ENCODE measurements around the gene GAB2. TPM values are rescaled to one million over a fixed set of nuclear protein-coding genes. Genes with fewer than 3 reads are reported as not detected.

Gene GAB2
- total RNA-seq, 4 donors from 2014 or later = 14.0 to 41.3 (median 34.7) TPM

GRCh38 chr11:78354408-78355308 is 63.0 kb downstream of the GAB2 start:
- Histone ChIP-seq H3K27me3 (no peaks in the 10 kb centered on the region), H3K4me1 (peaks cover 0 to 24% (median 3%) of the 10 kb centered on the region in 4 donors), H3K9me3 (no peaks in the 10 kb centered on the region), H3K36me3 (no peaks in the 10 kb centered on the region), H3K4me3 (no peak overlapping the region), H3K27ac (no peak overlapping the region)
- TF ChIP-seq CTCF (IDR thresholded peaks at IDR 0.05) (no peak), POLR2A (IDR thresholded peaks at IDR 0.05) (no peak)
- DNase-seq = no peak

- no peaks in the 10 kb centered on the region for H3K9me3 ChIP-seq
- peak overlapping the region in 3 of 4 donors; percentile 11 to 64 (median 58) for H3K27ac ChIP-seq
- H3K4me3 ChIP-seq = no peak overlapping the region
- no peak for TF ChIP-seq POLR2A (IDR thresholded peaks at IDR 0.05)
- no peak for TF ChIP-seq CTCF (IDR thresholded peaks at IDR 0.05)
- no peaks in the 10 kb centered on the region for H3K36me3 ChIP-seq
- peaks cover 0 to 43% (median 8%) of the 10 kb centered on the region in 4 donors for H3K4me1 ChIP-seq
- H3K27me3 ChIP-seq = no peaks in the 10 kb centered on the region
- no peak for DNase-seq
Measured at GRCh38 chr11:78351979-78352841, 65.4 kb downstream of the GAB2 start.

- no peaks in the 10 kb centered on the region for H3K9me3 ChIP-seq
- no peak for DNase-seq
- H3K27ac ChIP-seq = peak overlapping the region; percentile 48 to 64 (median 54)
- H3K4me1 ChIP-seq = peaks cover 0 to 44% (median 8%) of the 10 kb centered on the region in 4 donors
- H3K36me3 ChIP-seq = no peaks in the 10 kb centered on the region
- H3K4me3 ChIP-seq = no peak overlapping the region
- no peaks in the 10 kb centered on the region for H3K27me3 ChIP-seq
- TF ChIP-seq CTCF (IDR thresholded peaks at IDR 0.05) = no peak
- no peak for TF ChIP-seq POLR2A (IDR thresholded peaks at IDR 0.05)
Measured at GRCh38 chr11:78351193-78351592, 66.4 kb downstream of the GAB2 start.

GRCh38 chr11:78350646-78351165 is 66.9 kb downstream of the GAB2 start:
- H3K27ac ChIP-seq = peak overlapping the region; percentile 48 to 64 (median 54)
- no peaks in the 10 kb centered on the region for H3K9me3 ChIP-seq
- DNase-seq = no peak
- H3K27me3 ChIP-seq = no peaks in the 10 kb centered on the region
- no peak for TF ChIP-seq POLR2A (IDR thresholded peaks at IDR 0.05)
- no peak for TF ChIP-seq CTCF (IDR thresholded peaks at IDR 0.05)
- no peaks in the 10 kb centered on the region for H3K36me3 ChIP-seq
- peaks cover 0 to 46% (median 8%) of the 10 kb centered on the region in 4 donors for H3K4me1 ChIP-seq
- peak overlapping the region in 1 of 4 donors; percentile 16 for H3K4me3 ChIP-seq

GRCh38 chr11:78350091-78350645 is 67.5 kb downstream of the GAB2 start:
- Histone ChIP-seq H3K4me1 (peaks cover 0 to 44% (median 8%) of the 10 kb centered on the region in 4 donors), H3K36me3 (no peaks in the 10 kb centered on the region), H3K27ac (peak overlapping the region; percentile 48 to 64 (median 54)), H3K27me3 (no peaks in the 10 kb centered on the region), H3K4me3 (peak overlapping the region in 2 of 4 donors; percentile 16 to 17), H3K9me3 (no peaks in the 10 kb centered on the region)
- TF ChIP-seq CTCF (IDR thresholded peaks at IDR 0.05) (no peak), POLR2A (IDR thresholded peaks at IDR 0.05) (no peak)
- no peak for DNase-seq
